Muscle of leg (tissue), 11 donors: ENCODE results near the gene NENF. TPM values are rescaled to one million over a fixed set of nuclear protein-coding genes. Genes with fewer than 3 reads are reported as not detected.
"Not testable (repeated sequence)": the region's sequence is repeated elsewhere in the genome, so short reads cannot be mapped to it uniquely, and the experiment has no call there.

Experiments used
- DNase-seq: peaks from one replicate; pipeline ENCODE4 v3.0.0; 2013
- H3K27ac ChIP-seq: one replicate; pipeline ENCODE4 v1.5.1; 2013; ENCODE audit warnings: mild to moderate bottlenecking, low read length, control low read depth
- H3K27me3 ChIP-seq: one replicate; pipeline ENCODE4 v1.6.1; 2013; ENCODE audit warnings: low read length; ENCODE audit not compliant: control insufficient read depth, insufficient read depth
- H3K36me3 ChIP-seq: one replicate; pipeline ENCODE4 v1.6.1; 2013; ENCODE audit warnings: low read length; ENCODE audit not compliant: control insufficient read depth, insufficient read depth
- H3K4me1 ChIP-seq: one replicate; pipeline ENCODE4 v1.6.1; 2013; ENCODE audit warnings: low read length; ENCODE audit not compliant: control insufficient read depth, insufficient read depth
- H3K4me3 ChIP-seq: one replicate; pipeline ENCODE4 v1.5.1; 2013; ENCODE audit warnings: low read length, control low read depth
- H3K9me3 ChIP-seq: replicated peaks from 2 replicates; pipeline ENCODE4 v1.6.1; 2013; ENCODE audit warnings: low read depth, low read length; ENCODE audit not compliant: control insufficient read depth
- WGBS: methylation state at CpG from one replicate; pipeline ENCODE4 v1.1.5; 2013; ENCODE audit warnings: missing lambda C conversion rate; ENCODE audit not compliant: insufficient coverage; 5-methylcytosine and 5-hydroxymethylcytosine counted together
- polyA plus RNA-seq, 8 donors: library from polyadenylated mRNA; unstranded; fragments of 120-200 nt; gene quantifications; one replicate each; pipeline versions ENCODE4 v1.2.1 to v1.2.3, GENCODE V29; 2013; ENCODE audit warnings: inconsistent platforms in 1 of 8, low replicate concordance in 1 of 8; ENCODE audit not compliant: insufficient read length in 8 of 8, insufficient read depth in 1 of 8
- total RNA-seq: library from RNA; stranded (reverse); fragments of 120-200 nt; gene quantifications from one replicate; pipeline ENCODE4 v1.2.4, GENCODE V29; 2013

NENF gene
- total and polyA plus RNA-seq, 9 donors = 58.4 to 153 (median 74.2) TPM

DNA sequence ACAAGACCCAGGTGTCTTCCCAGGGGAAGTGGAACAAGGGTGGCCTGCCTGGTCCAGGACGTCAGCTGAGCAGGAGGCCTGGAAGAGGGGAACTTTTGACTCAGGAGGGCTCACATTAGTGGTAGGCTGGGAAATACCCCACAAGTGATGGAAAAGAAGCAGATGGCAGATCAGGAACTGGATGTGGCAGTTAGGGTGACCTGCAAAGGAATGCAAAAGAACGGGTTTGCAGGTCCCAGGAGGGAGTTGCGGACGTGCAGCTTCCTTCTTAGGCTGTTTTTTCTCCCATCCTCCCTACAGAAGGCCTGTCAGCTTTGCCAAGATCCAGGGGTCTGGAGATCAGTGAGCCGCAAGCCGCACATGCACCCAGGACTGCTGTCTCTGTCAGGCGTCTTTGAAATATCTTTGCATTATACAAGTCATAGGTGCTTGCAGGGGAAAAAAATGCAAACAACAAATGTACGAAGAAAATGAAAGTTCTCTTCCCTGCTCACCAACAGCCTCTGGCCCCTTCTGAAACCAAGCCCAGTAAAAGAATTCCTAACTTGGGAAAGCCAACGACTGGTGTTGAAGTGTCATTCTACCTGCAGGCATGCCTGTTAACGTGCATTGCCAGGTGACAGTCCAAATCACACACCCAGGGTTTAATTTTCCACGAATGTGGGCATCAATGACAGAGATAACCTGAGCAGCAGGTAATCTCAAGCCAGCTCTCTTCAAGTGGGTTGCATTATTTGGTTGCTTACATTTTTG, 34.4 kb downstream of the NENF start:
- H3K27ac ChIP-seq = no peak overlapping the region
- WGBS = 36% methylated on average over 8 of the region's 11 CpGs
- no peak overlapping the region for H3K4me3 ChIP-seq
- H3K4me1 ChIP-seq = peaks cover 24% of the 10 kb centered on the region
- no peaks in the 10 kb centered on the region for H3K27me3 ChIP-seq
- H3K36me3 ChIP-seq = no peaks in the 10 kb centered on the region
- peak; percentile 46 for DNase-seq
- no peaks in the 10 kb centered on the region for H3K9me3 ChIP-seq

GRCh38 chr1:212467843-212468482, 35.2 kb downstream of the NENF start:
- Histone ChIP-seq H3K27ac (no peak overlapping the region), H3K27me3 (no peaks in the 10 kb centered on the region), H3K4me1 (peaks cover 24% of the 10 kb centered on the region), H3K4me3 (no peak overlapping the region), H3K9me3 (no peaks in the 10 kb centered on the region), H3K36me3 (no peaks in the 10 kb centered on the region)
- WGBS = 69% methylated on average over 2 of the region's 6 CpGs
- DNase-seq = peak; percentile 23

GRCh38 chr1:212470059-212470458, 37.3 kb downstream of the NENF start:
- H3K27ac ChIP-seq = peak overlapping the region; percentile 55
- H3K4me1 ChIP-seq = peaks cover 17% of the 10 kb centered on the region
- H3K36me3 ChIP-seq = no peaks in the 10 kb centered on the region
- DNase-seq = peak; percentile 97
- no peaks in the 10 kb centered on the region for H3K27me3 ChIP-seq
- no peak overlapping the region for H3K4me3 ChIP-seq
- 34% methylated on average over 11 of the region's 15 CpGs for WGBS
- no peaks in the 10 kb centered on the region for H3K9me3 ChIP-seq

GRCh38 chr1:212471286-212471685, 38.6 kb downstream of the NENF start:
- no peak for DNase-seq
- H3K9me3 ChIP-seq = no peaks in the 10 kb centered on the region
- no peaks in the 10 kb centered on the region for H3K27me3 ChIP-seq
- peaks cover 17% of the 10 kb centered on the region for H3K4me1 ChIP-seq
- no peaks in the 10 kb centered on the region for H3K36me3 ChIP-seq
- no peak overlapping the region for H3K4me3 ChIP-seq
- 90% methylated on average over 2 of the region's 3 CpGs for WGBS
- no peak overlapping the region for H3K27ac ChIP-seq

DNA sequence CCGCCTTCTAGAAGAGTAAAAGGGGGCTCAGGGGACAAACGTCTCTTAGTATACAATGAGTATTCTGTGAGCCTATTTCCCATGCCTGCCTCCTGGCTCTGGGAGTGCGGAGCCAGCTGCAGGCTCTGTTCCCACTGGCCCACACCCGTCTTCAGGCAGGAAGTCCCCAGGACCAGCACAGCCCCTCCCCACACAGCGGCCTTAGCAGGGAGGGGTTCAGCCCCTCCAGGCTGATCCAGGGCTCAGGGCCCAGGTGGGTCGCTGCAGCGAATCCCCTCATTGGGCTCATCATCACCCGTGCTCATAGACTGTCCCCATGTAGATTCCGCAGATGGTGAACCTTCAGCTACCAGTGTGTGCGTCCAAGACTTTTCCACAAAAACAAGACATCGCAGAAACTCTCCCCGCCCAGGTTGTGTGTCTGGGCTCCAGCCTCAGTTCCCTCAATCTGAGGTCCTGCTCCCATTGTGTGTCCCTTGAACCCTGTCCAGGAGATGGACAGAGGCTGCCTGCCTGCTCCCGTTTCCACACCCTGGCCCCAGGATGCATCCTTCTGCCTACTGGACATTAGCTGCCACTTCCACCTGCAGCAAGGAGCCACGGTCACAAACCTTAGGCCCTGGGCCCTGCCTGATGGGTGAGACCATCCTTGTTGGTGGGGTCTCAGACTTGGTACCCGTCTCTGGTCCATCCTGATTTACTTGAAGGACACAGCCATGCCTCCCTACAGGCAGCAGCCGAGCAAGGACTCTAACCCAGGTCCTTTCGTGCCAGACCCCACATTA, 39.4 kb downstream of the NENF start:
- H3K9me3 ChIP-seq = no peaks in the 10 kb centered on the region
- DNase-seq = no peak
- H3K36me3 ChIP-seq = no peaks in the 10 kb centered on the region
- 85% methylated on average over 13 of the region's 17 CpGs for WGBS
- H3K27ac ChIP-seq = no peak overlapping the region
- H3K27me3 ChIP-seq = no peaks in the 10 kb centered on the region
- peaks cover 13% of the 10 kb centered on the region for H3K4me1 ChIP-seq
- H3K4me3 ChIP-seq = no peak overlapping the region

GRCh38 chr1:212473729-212474128, 41.0 kb downstream of the NENF start:
- 83% methylated on average over 7 of the region's 9 CpGs for WGBS
- H3K27ac ChIP-seq = no peak overlapping the region
- H3K36me3 ChIP-seq = no peaks in the 10 kb centered on the region
- H3K4me3 ChIP-seq = no peak overlapping the region
- peaks cover 10% of the 10 kb centered on the region for H3K4me1 ChIP-seq
- no peak for DNase-seq
- no peaks in the 10 kb centered on the region for H3K9me3 ChIP-seq
- peaks cover 2% of the 10 kb centered on the region for H3K27me3 ChIP-seq

DNA sequence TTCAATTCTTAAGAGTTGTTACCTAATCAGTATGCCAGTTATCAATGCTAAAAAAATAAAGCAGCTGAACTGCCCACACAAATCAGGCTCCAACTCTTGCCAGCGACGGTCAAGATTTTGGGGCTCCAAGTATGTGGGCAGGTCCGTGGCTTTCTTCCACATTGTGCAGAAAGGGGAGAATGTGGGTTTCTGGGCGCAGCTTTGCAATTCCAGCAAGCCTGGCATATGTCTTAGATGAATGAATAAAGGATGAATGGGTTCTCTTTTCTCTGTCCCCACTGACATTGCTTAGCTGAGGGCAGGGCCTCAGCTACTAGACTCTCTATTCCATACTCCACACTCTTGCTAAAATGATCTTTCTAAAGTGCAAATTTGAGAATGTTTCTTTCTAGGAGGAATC, 42.4 kb downstream of the NENF start:
- Histone ChIP-seq H3K27ac (no peak overlapping the region), H3K4me1 (peaks cover 5% of the 10 kb centered on the region), H3K9me3 (no peaks in the 10 kb centered on the region), H3K27me3 (peaks cover 2% of the 10 kb centered on the region), H3K4me3 (no peak overlapping the region), H3K36me3 (no peaks in the 10 kb centered on the region)
- WGBS = 88% methylated on average over 4 of the region's 4 CpGs
- no peak for DNase-seq

- WGBS = no CpG with 5 or more reads among the region's 3 CpGs
- not testable (repeated sequence) for H3K36me3 ChIP-seq, H3K4me3 ChIP-seq, DNase-seq, H3K27ac ChIP-seq, H3K27me3 ChIP-seq, H3K4me1 ChIP-seq, H3K9me3 ChIP-seq
Measured at GRCh38 chr1:212475831-212476230, 43.1 kb downstream of the NENF start.

DNA sequence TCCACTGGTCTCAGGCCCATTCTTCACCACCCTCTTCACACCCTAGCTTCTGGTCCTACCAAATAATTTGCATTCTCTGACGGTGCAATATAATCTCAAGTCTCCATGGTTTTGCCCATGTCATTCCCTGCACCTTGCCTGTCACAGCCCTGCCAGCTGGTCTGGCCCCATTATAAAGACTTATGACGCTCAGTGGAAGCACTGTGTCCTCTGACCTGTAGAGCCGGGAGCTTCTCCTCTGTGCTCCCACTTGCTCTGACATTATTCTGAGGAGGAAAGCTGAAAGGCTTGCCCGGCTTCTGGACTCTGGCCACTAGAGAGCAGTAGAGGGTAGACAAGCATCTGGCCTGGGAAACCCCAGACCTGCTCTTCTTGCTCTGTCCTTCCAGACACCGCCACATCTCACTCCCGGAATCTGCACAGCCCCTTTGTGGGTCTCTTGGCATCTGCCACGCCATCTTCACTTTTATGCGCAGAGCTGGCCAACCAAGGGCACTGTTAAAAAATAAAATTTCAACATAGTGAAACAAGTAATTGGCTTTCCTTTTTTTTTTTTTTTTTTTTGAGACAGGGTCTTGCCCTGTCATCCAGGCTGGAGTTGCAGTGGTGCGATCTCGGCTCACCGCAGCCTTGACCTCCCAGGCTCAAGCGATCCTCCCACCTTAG, 44.4 kb downstream of the NENF start:
- peak; percentile 92 for DNase-seq
- peaks cover 2% of the 10 kb centered on the region for H3K27me3 ChIP-seq
- H3K9me3 ChIP-seq = no peaks in the 10 kb centered on the region
- no peak overlapping the region for H3K27ac ChIP-seq
- H3K36me3 ChIP-seq = no peaks in the 10 kb centered on the region
- 27% methylated on average over 3 of the region's 12 CpGs for WGBS
- no peak overlapping the region for H3K4me3 ChIP-seq
- H3K4me1 ChIP-seq = peaks cover 2% of the 10 kb centered on the region
